Activated naive CD4-positive, alpha-beta T cell treated with anti-CD3 and anti-CD28 coated beads, Interleukin-2, amount 50 U/mL, for 16 hours (primary cell): Measurements from ENCODE around the gene PLD3.

ENCODE experiments used
- DNase-seq: peaks from one replicate; pipeline ENCODE4 v3.0.0-alpha.2; 2020

PLD3 gene

DNA sequence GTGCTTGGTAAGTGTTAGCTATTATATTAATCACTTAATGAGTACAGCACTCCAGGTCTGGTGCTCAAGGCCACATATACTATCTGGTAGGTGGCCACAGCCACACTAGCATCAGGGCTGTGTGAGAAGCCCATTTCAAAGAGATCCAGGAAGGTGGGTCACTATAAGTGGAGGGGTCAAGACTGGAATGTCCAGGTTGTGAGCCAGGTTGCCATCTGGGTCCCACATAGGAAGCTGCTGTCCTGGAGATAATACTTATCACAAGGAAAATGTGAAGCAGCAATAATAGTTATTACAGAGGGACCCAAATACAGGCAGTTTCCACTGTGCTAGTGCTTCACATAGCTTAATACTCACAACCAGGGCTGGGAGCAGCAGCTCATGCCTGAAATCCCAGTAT lies 13.4 kb upstream of the PLD3 start:
- DNase-seq: no peak

DNA sequence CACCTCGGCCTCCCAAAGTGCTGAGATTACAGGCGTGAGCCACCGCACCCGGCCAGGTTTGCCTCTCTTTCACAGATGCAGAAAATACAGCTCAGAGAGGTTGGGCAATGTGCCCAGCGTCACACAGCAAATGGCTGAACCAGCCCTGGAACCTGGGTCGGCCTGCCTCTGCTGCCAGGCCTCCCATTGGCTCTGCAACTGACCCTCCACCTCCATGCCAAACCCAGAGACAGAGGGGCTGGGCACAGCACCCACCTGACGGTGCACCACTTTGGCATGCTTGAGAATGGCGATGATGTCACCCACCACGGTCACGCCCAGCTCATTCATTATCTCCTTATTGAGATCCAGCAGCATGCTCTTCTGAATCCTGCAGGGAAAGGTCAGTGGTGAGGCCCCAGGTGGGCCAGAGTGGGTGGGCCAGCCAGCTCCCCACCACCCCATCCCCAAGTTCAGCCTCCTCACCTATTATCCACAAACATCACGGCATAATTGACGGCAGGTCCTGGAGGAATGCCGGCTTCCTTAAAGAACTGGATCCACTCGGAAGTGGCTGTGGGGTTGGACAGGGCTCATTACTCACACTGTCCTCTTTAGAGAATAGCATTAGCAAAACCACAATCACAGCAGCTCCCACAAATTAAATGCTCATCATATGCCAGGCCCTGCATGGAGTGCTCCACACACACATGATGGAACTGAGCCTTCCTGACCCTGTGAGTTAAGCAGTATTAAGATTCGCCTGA lies 12.5 kb upstream of the PLD3 start:
- no peak for DNase-seq

DNA sequence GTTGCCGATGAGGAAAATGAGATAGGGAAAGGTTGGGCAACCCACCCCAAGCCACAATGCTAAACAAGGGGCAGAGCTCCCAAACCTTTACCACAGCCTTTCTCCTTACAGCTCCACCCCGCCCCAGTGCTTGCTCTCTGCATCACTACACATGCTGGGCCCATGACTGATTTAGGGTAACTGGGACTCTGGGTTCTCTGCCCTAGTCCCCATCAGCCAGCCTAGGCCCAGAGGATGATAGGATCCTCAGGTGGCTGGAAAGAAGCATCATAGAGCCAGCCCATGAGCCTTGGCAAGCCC lies 11.9 kb upstream of the PLD3 start:
- DNase-seq: no peak

DNA sequence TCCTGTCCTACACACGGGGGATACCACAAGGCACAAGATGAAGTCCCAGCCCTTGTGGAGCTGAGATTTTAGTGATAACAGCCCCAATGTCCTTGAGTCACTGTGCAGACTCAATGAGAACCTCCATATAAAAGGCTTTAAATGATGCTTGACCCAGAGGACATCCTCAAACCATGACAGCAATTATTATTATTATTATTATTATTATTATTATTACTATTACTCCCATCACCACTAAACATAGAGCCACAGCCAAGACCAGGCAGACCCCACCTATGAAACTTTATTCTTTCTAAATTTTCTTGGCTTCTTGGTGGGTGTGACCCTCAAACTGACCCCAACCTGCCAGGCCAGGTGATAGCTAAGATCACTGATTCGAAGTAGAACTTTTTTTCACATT lies 11.4 kb upstream of the PLD3 start:
- DNase-seq: no peak

DNA sequence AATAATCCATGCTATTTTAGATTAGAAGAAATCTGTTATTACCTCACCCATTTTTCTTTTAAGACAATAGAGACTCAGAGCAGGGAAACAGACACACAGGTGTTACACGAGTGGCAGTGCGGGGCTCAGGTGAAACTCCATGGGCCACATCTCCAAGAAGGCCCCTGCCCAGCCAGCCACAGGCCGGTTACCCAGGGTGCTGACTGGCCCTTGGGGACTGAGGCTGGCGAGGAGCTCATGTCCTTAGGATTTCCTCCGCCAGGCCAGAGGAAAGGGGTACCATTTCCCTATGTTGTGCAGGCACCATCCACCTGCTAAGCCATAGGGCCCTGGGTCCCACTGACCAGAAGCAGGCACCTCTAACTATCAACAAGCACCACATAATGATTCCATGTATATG lies 10.9 kb upstream of the PLD3 start:
- no peak for DNase-seq

DNA sequence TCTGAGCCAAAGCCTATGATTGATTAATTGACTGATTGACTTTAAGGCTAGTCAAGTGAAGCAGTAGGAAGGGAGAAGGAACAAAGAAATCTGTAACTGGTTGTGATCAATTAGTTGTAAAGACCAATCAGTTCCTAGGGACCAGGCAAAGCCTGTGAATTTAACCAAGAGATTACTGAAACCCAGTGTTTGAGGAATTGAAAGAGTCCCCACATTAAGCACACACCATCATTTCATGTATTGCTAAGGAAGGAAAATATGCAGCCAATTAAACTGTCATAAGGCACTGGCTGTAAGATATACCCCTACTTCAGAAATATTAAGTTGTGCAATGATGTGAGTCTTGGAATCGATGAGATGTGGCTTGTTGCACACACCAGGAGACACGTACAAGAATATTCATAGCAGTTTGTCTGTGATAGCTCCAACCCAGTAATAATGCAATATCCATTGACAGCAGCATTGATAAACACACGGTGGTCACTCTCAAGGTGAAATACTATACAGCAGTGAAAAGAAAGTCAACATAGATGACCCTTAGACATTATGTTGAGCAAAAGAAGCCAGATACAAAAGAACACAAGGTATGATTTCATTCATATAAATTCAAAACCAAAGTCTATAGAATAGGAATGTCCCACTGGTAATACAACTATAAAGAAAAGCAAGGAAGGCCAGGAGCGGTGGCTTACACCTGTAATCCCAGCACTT lies 9.3 kb upstream of the PLD3 start:
- no peak for DNase-seq

DNA sequence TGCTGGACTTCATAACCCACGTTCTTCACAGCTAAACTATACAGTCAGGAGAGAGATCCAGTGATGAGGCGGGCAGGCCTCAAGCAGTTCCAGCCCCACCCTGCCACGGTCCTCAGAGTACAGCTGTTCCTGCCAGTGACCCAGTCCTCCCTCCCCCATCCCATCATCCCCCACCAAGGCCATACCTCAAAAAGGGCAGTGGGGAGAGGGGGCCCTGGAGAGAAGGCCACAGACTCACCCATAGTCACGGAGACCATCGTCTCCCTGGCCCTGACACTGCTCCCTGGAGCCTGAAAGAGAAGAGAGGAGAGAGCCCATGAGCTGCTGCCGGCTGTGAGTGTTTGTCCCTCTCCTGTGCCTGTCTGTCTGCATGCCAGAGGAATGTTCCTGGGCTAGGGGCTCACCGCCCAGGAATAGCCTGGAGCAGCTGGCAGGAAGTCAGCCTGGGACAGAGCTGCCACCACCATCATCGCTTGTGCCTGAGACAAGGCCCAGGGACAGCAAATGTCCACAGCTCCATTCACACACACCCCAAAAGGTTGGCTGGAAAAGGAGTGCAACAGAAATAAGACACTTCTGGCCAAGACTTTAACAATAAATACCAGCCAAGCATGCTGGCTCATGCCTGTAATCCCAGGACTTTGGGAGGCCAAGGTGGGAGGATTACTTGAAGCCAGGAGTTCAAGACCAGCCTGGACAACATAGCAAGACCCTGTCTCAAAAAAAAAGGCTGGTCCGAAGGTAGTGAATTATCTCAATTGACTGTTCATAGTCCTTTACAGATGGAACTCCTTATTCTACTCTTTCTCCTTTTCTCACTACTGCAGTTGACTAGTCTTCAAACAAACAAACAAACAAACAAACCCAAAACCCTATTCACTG lies 6.7 kb upstream of the PLD3 start:
- DNase-seq: no peak

DNA sequence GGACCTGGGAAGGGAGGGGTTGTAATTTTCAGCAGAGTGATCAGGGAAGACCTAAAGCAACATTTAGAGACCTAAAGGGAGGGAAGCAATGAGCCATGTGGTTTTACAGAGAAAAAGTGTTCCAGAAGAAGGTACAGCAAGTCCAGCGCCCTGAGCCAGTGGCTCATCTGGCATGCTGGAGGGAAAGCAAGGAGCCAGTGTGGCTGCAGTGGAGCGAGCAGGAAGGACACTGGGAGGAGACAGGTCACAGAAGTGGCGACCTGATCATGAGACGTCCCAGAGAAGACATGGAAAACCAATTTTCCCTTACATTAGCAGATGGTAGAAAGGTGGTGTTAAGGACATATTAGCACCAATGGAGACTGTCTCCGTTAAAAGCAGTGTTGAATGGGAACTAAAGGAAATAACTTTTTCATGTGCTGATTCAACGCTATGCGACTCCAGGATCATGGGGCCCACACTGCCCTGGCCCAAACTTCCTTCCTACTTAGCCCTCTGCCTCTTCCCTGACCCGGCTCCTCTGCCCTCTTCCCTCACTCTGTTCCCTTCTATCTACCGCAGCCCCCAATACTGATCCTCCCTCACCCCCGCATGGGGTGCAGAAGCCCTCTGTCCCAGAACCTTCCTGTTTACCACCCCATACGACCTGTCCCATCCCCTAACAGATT lies 5.7 kb upstream of the PLD3 start:
- no peak for DNase-seq

DNA sequence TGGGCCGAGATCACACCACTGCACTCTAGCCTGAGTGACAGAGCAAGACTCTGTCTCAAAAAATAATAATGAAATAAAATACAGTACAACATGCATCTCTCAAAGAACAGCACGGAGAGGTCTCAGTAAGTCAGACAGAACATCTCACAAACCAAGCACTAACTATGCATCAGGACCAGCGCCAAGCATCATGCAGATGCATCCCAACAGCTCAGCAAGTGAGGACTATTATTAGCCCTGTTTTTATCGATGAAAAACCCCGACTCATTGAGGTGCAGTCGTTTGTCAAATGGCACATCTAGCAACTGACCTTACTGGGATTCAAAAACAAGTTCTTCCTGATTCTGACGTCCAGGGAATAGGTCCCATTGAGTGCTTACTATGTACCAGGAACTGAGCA lies 4.1 kb upstream of the PLD3 start:
- DNase-seq: no peak

DNA sequence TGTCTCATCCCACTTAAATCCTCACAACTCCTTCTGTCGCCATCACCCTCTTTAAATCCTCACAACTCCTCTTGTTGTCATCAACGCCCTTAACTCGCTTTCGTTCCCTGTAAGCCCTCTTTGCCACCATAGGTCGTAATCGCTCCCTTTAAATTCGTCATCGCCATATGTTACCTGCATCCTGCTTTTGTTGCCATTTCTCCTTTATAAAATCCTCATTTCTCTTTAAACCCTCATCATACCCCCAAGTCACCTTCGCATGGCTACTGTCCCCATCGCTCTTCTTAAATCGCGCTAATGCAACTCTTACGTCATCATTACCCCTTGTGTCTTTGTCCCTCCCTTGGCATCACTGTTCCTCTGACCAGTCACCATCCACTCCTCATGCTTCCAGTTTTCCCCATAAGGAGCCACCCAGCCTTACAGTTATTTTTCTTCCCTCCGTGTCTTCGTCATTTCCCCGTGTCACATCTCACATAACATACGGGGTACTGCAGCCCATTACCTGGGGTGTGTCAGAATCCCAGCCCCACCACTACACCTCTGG lies 539 bp downstream of the PLD3 start:
- no peak for DNase-seq

DNA sequence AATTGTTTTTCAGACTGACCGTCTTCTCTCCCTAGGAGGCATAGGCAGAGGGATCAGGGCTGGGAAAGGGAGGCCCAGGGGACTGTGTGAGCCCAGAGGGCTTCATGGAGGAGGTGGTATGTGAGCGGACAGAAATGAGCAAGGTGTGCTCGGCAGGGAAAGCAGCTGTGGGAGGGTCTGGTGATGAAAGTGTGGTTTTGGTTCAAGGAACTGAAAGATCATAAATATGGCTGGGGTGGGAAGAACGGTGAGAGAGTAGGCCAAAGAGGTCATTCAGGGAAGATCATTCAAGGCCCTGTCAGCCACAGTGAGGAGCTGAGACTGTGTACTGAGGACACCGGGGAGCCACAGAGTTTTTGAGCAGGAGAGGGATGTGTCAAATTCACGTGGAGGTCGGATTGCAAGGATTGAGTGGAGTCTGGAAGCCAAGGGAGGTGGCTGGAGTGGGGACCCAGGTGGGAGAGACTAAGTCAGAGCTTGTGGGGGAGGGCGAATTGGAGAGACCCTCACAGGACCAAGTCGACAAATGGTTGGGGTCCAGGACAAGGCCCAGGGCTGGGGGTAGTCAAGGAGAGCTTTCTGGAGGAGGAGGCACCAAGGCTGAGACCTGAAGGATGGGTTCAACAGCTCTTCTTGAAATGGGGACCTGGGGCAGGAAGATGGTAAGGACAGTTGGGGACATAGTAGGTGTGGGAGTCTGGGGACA lies 7.6 kb downstream of the PLD3 start:
- DNase-seq: no peak

DNA sequence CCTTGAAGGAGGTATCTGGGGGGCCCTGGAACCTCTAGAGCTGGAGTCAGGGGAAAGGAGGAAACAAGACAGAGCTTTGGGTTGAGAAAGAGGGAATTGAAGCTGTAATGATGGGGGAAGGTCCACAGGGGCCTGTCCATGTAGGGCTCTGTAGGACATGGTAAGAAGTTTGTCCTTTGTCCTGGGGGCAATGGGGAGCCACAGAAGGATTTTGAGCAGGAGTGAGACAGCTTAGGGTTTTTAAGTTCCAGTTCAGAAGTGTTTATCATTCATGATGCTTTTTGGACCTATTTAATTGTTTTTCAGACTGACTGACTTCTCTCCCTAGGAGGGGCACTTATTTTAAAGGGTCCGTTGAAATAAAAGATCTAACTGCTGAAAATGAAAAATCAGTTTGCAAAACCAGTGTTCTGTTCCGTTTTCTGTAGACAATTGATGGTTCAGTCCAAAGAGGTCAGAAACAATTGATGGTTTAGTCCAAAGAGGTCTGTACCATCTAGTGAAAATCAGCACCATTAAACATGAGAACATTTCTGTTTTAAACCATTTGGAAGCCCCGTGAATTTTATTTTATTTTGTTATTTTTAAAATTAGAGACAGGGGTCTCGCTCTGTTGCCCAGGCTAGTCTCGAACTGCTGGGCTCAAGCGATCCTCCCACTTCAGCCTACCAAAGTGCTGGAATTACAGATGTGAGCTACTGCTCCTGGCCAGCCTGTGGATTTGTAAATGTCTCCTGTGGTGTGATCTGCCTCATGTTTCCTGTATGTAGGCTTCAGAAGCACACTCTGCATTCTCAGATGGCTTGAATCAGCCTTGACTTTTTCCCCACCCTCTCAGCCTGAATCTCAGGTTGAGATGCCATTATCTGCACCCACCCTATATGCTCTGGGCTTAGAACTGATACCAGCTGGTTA lies 8.4 kb downstream of the PLD3 start:
- no peak for DNase-seq

DNA sequence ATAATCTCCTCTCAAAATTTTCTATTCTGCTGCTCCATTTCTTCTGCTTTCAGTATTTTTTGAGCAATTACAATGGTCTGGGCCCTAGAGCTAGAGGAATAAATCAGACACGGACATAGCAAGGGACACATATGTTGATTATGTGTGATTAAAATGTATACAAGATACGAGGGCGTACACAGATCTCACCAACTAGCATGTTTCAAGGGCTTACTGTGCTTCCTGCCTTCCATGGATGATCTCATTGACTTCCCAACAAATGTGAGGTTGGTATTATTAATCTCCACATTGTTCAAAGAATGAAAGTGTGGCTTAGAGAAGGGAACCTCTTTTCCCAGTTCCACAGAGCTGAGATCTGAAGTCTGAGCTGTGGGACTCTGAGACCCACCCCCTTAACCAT lies 9.1 kb downstream of the PLD3 start:
- DNase-seq: no peak

DNA sequence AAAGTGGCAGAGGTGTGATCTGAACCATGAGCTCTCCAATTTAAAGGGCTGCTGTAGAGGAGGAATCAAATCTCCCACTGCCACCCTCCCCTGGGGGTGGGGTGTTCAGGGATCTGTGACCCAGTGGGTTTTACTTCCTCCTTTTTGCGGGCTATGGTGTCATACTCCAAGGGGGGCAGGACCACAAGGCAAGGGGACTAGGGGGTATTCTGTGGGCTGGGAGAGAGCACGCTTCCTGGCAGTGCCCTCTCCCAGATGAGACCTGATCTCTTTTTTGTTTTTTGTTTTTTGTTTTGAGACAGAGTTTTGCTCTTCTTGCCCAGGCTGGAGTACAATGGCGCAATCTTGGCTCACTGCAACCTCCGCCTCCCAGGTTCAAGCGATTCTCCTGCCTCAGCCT lies 10.3 kb downstream of the PLD3 start:
- no peak for DNase-seq

DNA sequence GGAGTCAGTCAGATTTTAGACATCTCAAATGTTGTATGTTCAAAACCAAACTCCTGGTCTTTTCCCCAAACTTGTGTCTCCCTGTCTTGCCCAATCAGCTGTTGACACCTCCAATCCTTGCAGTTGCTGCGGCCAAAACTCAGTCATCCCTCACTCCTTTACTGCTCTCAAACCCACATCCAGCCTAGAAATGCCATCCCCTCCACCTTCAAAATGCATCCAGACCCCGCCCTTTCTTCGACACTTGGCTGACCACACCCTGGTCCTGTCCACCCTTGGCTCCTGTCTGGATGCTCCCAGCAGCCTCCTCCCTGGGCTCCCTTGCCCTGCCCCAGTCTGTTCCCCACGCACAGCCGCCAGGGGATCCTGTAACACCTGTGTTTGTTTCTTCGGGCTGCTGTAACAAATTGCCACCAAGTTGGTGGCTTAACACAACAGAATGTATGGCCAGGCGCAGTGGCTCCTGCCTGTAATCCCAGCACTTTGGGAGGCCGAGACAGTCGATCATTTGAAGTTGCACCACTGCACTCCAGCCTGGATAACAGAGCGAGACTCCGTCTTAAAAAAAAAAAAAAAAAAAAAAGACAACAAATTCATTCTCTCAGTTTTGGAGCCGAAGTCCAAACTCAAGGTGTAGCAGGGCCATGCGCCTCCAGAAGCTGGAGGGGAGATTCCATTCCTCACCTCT lies 11.7 kb downstream of the PLD3 start:
- no peak for DNase-seq

DNA sequence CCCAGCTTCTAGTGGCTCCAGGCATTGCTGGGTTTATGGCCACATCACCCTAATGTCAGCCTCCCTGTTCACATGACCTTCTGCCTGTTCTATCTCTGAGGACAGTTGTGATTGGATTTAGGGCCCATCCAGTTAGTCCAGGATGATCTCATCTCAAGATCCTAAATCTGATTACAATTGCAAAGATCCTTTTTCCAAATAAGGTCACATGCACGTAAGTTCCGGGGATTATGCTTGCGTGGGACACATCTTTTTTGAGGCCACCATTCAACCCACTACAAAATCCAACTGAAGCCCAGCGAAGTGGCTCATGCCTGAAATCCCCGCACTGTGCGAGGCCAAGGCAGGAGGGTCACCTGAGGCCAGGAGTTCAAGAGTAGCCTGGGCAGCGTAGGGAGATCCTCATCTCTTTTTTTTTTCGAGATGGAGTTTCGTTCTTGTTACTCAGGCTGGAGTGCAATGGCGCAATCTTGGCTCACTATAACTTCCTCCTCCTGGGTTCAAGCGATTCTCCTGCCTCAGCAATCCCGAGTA lies 12.3 kb downstream of the PLD3 start:
- no peak for DNase-seq

DNA sequence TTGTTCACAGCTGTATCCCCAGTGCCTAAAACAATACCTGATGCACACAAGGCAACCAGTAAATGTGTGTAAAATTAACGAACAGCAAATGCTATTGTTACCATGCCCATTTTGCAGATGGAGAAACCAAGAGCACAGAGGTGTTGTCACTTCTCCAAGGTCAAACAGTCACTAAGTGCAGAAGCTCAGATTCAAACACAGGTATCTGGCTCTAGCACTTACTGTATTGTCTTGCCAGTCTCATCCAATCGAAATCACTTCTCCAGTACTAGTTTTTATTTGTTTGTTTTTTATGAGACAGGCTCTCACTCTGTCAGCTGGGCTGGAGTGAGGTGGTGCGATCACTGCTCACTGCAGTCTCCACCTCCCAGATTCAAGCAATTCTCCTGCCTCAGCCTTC lies 13.7 kb downstream of the PLD3 start:
- no peak for DNase-seq

DNA sequence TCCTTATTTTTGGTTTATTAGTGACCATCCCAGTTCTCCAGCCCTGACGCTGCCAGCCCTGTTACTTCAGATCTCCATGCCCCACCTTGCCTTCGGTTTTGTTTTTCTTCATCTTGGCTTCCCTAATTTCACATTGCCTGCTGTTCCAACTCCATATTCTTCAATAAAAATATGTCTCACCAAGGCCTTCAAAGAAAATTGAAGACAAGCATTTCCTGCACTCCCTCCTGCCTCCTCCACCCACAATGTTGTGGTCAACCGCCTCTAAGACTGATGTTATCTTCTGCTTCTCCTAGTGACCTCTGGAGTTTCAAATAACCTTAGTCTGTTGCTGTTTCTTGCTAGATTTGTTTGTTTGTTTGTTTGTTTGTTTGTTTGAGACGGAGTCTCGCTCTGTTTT lies 14.6 kb downstream of the PLD3 start:
- no peak for DNase-seq

DNA sequence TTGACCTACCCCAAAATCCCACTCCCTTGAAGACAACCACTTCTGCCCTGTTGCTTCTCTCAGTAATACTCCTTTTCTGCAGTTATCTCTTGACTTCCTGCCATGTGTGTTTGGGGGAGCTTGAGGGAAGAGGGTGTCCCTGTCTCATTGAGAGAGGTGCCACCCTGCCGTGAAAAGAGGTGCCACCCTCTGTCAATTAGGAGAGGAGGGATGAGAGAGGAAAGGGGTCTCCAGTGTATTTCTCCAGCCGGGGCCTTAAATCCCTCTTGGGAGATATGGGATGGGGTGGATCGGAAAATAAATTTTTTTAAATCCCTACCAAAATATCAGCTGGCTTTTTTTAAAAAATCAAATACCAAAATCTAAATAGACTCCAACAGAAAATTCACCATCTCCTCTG lies 16.5 kb downstream of the PLD3 start:
- DNase-seq: no peak

DNA sequence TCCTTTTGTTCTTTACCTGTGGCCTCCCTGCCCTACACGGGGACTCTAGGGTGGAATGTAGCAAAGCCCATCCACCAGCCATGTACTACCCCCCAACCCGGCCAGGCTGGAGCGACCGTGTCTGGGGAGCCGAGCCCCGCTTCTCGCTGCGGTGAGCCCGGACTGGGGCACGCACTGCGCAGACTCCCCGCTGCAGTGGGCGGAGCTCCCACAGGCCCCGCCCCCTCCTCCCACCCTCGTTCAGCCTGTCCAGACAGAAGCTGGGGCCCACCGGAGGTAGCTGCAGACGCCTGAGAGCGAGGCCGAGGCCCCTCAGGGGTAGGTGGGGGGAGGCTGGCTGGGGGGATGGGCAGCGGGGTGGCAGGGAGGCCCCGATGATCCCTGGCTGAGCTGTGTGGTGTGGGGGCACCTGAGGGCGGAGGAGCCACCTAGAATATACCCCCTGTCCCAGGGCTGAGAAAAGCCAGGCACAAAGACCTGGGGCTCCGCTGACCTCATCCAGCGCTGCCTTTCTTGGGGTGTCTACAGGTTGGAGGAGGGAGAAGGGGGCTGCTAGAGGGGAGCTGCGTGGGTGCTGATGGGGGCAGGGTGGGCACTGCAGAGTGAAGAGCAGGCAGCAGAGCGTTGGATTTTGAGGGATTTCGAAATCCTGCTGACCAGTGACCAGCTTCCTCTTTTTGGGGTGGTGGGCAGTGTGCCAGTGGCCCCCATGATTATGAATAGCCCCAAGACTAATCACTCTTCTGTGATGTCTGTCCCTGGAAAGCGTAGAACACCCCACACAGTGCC lies 17.3 kb downstream of the PLD3 start:
- DNase-seq: peak; percentile 44
